HG03095 (cell line): ENCODE measurements around the gene TBC1D1.

Experiments used
- ATAC-seq: cut with Tn5 transposase; IDR thresholded peaks from one replicate; pipeline ENCODE4 v1.9.1; 2021; ENCODE audit warnings: moderate library complexity; ENCODE audit not compliant: unreplicated experiment

TBC1D1 gene

GRCh38 chr4:38040619-38041018, 149.7 kb downstream of the TBC1D1 start:
- no peak for ATAC-seq

GRCh38 chr4:38044060-38044459, 153.2 kb downstream of the TBC1D1 start:
- ATAC-seq, result no peak

- ATAC-seq, result no peak
Measured at GRCh38 chr4:38045289-38045988, 154.6 kb downstream of the TBC1D1 start.

- no peak for ATAC-seq
Measured at GRCh38 chr4:38046727-38047489, 156.0 kb downstream of the TBC1D1 start.

GRCh38 chr4:38049545-38050170, 158.8 kb downstream of the TBC1D1 start:
- ATAC-seq, result no peak

- ATAC-seq, result no peak
Measured at GRCh38 chr4:38050560-38051350, 159.9 kb downstream of the TBC1D1 start.

GRCh38 chr4:38055566-38055965, 164.7 kb downstream of the TBC1D1 start:
- ATAC-seq, result no peak

- no peak for ATAC-seq
Measured at GRCh38 chr4:38056011-38056685, 165.3 kb downstream of the TBC1D1 start.

GRCh38 chr4:38058151-38058550, 167.3 kb downstream of the TBC1D1 start:
- ATAC-seq, result no peak

- no peak for ATAC-seq
Measured at GRCh38 chr4:38060829-38061431, 170.0 kb downstream of the TBC1D1 start.

GRCh38 chr4:38062088-38062775, 171.3 kb downstream of the TBC1D1 start:
- ATAC-seq, result peak; percentile 67

GRCh38 chr4:38062776-38063097, 171.9 kb downstream of the TBC1D1 start:
- ATAC-seq, result no peak

GRCh38 chr4:38065176-38065575, 174.3 kb downstream of the TBC1D1 start:
- ATAC-seq, result no peak

GRCh38 chr4:38065900-38066299, 175.0 kb downstream of the TBC1D1 start:
- ATAC-seq, result no peak

GRCh38 chr4:38067499-38067898, 176.6 kb downstream of the TBC1D1 start:
- no peak for ATAC-seq

GRCh38 chr4:38068107-38068506, 177.2 kb downstream of the TBC1D1 start:
- ATAC-seq, result no peak

- no peak for ATAC-seq
Measured at GRCh38 chr4:38069271-38069760, 178.4 kb downstream of the TBC1D1 start.

GRCh38 chr4:38071801-38072431, 181.0 kb downstream of the TBC1D1 start:
- peak; percentile 40 for ATAC-seq

GRCh38 chr4:38072578-38072977, 181.7 kb downstream of the TBC1D1 start:
- ATAC-seq, result no peak
